GM12891 (cell line): Measurements from ENCODE around the gene RHEBL1.
A peak's percentile ranks its signal among the peaks of the same experiment; 100 is the strongest.

Experiments used
- DNase-seq: peaks from one replicate; pipeline ENCODE4 v3.0.0; 2011; ENCODE audit warnings: low spot score; ENCODE audit not compliant: insufficient read length
- FAIRE-seq: peaks from 2 replicates; lab custom pipeline; 2011; peaks lifted over from hg19 to GRCh38; lab: Jason Lieb, UNC
- PAX5 ChIP-seq: IDR thresholded peaks from 2 replicates; pipeline ENCODE4 v1.6.1; 2011; ENCODE audit warnings: low read length, moderate library complexity, mild to moderate bottlenecking; ENCODE audit not compliant: insufficient read depth, severe bottlenecking
- POLR2A ChIP-seq: IDR thresholded peaks from 2 replicates; pipeline ENCODE4 v1.6.1; 2011; ENCODE audit warnings: low read depth, low read length, control low read depth
- POLR2AphosphoS5 ChIP-seq: IDR thresholded peaks from 2 replicates; pipeline ENCODE4 v1.6.1; 2011; ENCODE audit warnings: low read depth, low read length, control low read depth
- POU2F2 ChIP-seq: IDR thresholded peaks from 2 replicates; pipeline ENCODE4 v1.6.1; 2011; ENCODE audit warnings: low read depth, mild to moderate bottlenecking, control low read depth, low read length, moderate library complexity
- SPI1 ChIP-seq: IDR thresholded peaks from 2 replicates; pipeline ENCODE4 v1.6.1; 2011; ENCODE audit warnings: low read depth, low read length, control low read depth
- TAF1 ChIP-seq: IDR thresholded peaks from 2 replicates; pipeline ENCODE4 v1.6.1; 2011; ENCODE audit warnings: low read depth, low read length, control low read depth

The RHEBL1 gene

GRCh38 chr12:49021292-49021915 lies 48.4 kb downstream of the RHEBL1 start:
- DNase-seq (no peak), FAIRE-seq (no peak)
- TF ChIP-seq SPI1 (no peak), TAF1 (no peak), PAX5 (no peak), POLR2A (no peak), POLR2AphosphoS5 (no peak), POU2F2 (no peak)

- DNase-seq (no peak), FAIRE-seq (no peak)
- TF ChIP-seq POLR2AphosphoS5, result no peak
- TF ChIP-seq TAF1, result no peak
- no peak for TF ChIP-seq POLR2A
- no peak for TF ChIP-seq POU2F2
- no peak for TF ChIP-seq PAX5
- TF ChIP-seq SPI1, result no peak
These were observed 49.3 kb downstream of the RHEBL1 start for GRCh38 chr12:49020441-49020840.

DNA sequence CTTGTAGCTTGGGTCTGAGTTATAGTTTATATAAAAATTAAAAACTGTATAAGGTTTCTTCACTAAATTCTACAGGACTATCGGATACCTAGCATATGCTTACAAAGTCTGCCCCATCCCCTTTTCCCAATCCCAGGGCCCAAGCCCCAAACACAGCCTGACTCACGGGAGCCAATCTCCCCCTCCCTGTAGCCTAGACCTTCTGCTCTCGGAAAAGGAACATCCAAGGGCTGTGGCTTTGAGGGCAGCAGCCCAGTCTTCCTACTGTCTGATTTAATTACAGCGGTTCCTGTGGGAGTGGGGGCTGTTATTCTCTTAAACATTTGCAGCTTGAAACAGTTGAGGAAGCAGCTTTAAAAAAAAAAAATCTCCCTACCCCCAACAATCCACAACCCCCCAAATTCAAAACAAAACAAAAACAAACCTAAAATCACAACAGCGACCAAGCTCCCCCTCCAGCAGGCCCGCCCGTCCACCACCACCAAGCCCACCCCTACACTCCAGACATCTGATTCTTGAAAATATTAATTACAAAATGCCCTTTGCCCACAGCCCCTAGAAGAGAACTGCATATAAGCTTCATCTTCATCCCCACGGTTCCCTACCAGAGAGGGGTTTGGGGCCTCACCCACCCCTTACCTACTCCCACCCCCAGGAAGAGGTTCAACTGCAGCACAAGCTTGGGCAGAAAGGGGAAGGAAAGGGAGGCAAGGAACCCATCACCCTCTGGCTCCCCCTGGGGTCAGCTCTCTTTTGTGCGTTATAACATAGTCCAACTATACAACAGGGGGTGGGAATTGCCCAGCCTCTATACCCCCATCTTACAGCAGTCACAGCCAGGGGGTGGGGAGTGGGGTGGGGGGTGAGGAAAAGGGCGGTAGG lies 50.1 kb downstream of the RHEBL1 start:
- FAIRE-seq (no peak), DNase-seq (peak; percentile 71)
- TF ChIP-seq TAF1 (no peak), POLR2A (no peak), PAX5 (no peak)

- no peak for TF ChIP-seq POLR2A
- no peak for TF ChIP-seq SPI1
- no peak for TF ChIP-seq POU2F2
- TF ChIP-seq TAF1, result no peak
- no peak for TF ChIP-seq POLR2AphosphoS5
- TF ChIP-seq PAX5, result no peak
- no peak for DNase-seq
- no peak for FAIRE-seq
These were observed 50.7 kb downstream of the RHEBL1 start for GRCh38 chr12:49019120-49019430.

GRCh38 chr12:49018261-49019119 lies 51.3 kb downstream of the RHEBL1 start, which contains the start of gene PRKAG1:
TSS of gene PRKAG1 (minus strand) at chr12:49018776. CDS start at chr12:49018740, 36 bp downstream.
- peak; percentile 93 for FAIRE-seq
- peak; percentile 99 for DNase-seq
- no peak for TF ChIP-seq PAX5
- TF ChIP-seq POLR2A, result peak; percentile 94
- peak; percentile 93 for TF ChIP-seq POLR2AphosphoS5
- peak; percentile 64 for TF ChIP-seq SPI1
- peak; percentile 94 for TF ChIP-seq TAF1
- peak; percentile 76; the same call in 1 of the 2 replicates for TF ChIP-seq POU2F2

- DNase-seq (no peak), FAIRE-seq (peak; percentile 79)
- TF ChIP-seq PAX5, result no peak
- no peak for TF ChIP-seq POU2F2
- TF ChIP-seq POLR2AphosphoS5, result no peak
- no peak for TF ChIP-seq SPI1
- no peak for TF ChIP-seq TAF1
- TF ChIP-seq POLR2A, result no peak
These were observed 51.9 kb downstream of the RHEBL1 start for GRCh38 chr12:49017891-49018260.

- DNase-seq (no peak), FAIRE-seq (no peak)
- TF ChIP-seq POLR2A (no peak), POU2F2 (no peak), PAX5 (no peak), SPI1 (no peak)
These were observed 54.6 kb downstream of the RHEBL1 start for GRCh38 chr12:49015196-49015595.
